UCSD-AML1 (cell line): ENCODE measurements around the gene MYO5A.
"Not testable (repeated sequence)": the region's sequence is repeated elsewhere in the genome, so short reads cannot be mapped to it uniquely, and the experiment has no call there.

ENCODE experiments used
- DNase-seq: peaks from one replicate; lab custom pipeline; 2025; ENCODE audit not compliant: unreplicated experiment; lab: John Stamatoyannopoulos, UW

MYO5A gene

DNA sequence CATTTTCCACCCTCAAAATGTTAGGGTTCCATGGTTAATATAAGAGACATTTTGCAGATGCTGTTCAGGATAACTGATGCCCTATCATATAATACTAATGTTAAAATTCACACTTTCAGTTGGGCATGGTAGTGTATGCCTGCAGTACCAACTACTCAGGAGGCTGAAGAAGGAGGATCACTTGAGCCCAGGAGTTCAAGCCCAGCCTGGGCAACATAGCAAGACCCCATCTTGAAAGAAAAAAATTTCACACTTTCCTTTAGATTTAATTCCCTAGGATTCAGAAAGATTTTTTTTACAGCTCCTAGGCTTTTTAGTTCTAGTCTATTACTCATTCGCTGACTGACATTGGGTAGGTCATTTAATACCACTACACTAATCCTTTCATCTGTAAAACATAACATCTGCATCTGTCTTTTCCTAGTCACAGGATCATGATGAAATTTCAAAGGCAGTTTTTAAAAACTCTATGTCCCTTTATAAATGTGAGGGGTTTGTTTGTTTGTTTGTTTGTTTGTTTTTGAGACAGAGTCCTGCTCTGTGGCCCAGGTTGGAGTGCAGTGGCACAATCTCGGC lies 103.7 kb downstream of the MYO5A start:
- no peak for DNase-seq

DNA sequence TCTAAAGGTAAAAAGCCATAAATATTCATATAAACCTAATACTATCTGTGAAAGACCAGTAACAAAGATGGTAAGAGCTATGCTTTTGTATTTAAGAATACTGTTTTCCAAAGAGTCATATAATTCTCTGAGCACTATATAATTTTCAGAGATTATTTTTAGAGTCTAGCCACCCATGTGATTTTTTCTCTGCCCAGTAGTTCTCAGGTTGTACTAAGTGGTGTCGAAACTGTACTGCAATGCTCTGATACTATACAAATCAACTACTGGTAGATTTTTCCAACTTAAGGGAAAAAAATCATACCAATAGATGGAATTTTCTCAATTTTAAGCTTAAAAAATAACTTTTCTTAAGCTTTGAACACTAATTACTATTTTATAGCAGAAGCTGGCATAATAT lies 104.8 kb downstream of the MYO5A start:
- DNase-seq, result no peak

DNA sequence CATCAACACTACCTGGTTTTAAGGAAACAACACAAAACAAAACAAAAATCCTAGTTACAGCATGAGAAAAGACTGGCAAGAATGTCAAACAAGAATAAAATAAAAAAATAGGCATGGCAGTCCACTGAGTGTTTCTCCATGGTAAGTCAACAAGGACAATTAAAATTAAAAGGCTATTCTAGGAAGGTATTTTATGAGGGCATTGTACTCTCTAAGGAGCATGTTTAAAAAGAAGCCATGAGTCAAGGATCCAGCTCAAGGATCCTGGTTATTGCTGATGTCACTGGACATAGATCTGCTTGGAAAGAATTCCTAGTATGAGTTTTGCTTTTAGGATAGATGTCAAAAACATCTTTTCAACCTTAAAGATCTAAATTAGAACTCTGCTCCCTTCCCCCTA lies 106.7 kb downstream of the MYO5A start:
- DNase-seq, result no peak

DNA sequence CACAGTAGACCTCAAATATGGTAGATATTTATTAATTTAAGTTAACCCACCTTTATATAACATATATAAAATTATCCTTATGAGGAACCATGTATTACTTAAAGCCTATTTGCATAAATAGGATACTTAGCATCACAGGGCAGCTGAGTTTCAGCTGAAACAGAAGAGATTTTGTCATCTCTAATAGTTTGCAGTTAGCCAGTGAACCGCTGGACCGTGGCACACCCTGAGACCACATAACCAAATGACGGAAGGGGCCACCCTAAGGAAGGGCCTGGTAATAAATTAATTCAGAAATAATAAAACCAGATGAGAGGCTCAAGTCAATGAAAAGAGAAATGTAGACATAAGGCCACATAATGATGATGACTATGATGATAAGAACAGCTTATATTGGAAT lies 107.7 kb downstream of the MYO5A start:
- no peak for DNase-seq

DNA sequence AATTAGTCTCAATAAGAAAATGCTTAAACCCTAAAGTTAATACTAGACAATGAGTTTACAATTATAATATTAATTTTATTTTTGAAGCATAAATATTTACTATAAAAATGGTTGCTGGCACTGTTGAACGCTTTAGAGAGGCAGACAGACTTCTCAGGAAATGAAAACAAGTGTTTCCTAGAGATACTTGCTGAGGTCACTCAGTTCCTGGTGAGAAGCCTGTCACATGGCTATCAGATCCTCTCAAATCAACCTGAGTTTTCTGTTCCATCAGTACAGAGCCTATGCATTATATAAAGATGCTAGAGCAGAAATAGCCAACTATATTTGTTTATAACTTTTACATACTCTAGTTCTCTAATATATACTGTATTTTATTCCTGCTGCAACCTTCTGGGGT lies 109.2 kb downstream of the MYO5A start:
- no peak for DNase-seq

DNA sequence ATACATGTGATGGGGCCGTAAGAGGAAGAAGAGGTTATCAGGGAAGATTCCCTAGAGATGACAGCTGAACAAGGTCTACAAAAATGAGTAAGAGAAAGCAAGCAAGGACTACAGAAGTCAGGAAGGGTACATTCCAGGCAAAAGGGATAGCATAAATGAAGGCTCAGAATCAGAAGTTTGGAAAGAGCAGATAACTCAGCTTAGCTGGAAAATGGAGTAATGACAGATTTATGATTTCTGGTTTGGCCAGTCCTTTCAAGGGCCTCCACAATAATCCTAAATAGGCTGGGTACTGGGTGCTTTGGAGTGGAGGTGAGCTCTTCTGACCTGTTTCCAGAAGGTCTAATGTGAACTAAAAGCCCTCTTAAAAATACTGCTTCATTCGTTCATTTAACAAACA lies 110.7 kb downstream of the MYO5A start:
- no peak for DNase-seq

DNA sequence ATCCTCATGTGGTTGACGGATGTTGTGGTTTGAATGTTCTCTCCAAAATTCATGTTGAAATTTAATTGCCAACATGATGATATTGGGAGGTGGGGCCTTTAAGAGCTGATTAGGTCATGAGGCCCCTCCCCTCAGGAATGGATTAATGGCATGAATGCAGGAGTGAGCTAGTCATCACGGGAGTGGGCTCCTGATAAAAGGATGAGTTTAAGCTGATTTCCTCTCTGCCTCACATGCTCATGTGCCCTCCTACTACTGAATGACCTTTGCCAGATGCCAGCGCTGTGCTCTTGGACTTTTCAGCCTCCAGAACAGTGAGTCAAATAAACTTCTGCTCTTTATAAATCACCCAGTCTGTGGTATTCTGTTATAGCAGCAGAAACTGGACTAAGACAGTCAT lies 111.2 kb downstream of the MYO5A start:
- no peak for DNase-seq

DNA sequence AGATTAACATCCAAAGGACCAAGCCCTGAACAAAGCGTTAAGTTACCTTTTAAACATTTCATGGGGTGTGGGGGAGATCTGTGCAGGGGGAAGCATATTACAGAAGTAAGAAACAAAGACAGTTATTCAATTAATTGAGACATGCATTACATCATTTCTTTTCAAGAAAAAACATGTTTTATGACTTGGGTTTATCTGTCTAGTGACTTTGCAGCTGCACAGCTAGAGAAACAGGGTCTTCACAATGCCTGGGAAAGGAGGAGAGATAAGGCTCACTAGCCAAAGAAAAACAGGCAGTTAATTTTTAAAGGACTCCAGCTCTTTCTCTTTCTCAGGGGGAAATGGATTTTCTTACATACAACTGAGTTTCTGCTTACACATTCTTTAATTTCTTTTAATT lies 112.1 kb downstream of the MYO5A start:
- DNase-seq, result not testable (repeated sequence)

DNA sequence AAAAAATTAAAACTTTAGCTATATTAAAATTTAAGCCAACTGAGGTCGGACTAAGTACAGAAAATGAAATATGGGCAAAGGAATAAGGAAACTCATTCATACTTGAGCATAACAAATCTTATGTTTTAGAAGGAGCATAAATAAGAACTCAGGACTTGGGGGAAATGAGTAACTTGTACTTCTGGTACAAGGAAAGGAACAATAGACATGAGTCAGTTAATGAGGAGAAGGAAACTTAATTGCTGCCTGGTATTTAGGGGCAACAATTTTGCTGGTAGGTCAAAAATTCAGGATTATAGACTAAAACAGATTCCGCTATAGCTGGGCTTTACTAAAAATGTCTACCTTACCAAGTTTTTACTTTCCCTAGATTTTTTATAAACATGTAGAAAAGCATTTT lies 113.1 kb downstream of the MYO5A start:
- no peak for DNase-seq

DNA sequence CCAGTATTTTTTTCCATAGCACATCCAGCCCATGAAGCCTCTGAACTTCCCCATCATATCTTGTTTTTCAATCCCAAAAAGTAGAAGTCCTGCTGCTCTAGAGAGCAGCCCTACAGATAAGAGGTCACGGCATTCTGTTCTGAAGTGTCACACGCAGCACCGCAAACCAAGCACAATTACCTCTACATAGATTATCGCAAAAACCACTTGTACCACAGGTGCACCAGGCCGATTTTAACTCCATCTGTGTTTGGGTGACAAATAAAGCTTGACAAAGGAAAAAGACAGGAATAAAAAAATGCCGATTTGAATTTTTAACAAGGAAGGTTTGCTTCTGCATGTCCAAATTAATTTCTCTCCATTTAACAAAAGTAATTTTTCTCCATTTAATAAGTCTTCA lies 113.7 kb downstream of the MYO5A start:
- no peak for DNase-seq

DNA sequence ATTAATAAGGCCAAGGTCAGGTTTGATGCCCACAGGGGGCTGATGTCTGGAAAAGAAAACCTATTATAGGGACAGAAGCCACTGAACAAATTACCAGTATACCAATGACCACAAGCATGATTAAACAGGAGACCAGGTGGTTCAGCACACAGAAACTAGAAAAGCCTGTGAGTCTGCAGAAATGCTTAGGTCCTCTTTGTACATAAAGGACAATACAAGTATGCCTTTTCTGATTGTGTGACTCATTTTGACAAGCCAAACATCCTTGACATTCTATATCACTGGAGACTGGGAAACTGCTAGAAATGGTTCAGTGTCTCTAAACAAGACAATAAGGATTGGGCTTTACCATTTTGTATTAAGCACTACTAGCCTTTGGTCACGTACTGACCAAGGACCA lies 119.9 kb downstream of the MYO5A start:
- no peak for DNase-seq

DNA sequence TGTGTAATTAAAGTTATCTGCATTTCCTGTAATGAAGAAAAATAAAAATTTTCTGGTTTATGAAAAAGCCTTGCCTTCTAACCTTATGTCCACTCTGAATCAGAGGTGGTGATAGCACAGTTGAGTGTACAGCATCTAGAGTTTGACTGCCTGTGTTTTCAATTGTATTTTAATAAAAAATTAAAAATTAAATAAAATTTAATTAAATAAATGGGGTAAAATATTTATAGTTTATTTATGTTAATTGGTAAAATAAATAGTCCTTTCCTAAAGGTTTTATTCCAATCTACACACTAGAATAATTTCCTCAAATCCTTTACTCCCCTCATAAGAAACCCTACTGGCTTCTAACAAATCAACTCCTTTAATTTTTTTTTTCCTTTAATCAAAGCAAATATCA lies 121.3 kb downstream of the MYO5A start:
- DNase-seq, result no peak

DNA sequence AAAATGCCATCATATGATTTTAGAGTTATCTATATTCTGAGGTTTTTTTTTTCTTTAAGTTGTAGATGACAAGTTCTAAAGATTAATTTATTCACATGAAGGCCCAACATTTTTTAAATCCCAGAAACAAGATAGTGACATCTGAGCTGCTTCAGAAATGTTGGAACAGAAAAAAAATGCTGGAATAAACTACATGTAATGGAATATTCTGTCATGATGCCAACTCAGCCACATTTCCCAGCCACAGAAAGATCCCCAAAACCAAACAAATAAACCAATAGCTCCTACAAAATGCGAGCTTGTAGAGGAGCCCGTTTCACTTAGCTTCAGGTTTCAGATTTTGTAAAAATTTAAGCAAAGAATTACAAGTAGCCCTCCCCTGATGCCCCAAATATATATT lies 122.1 kb downstream of the MYO5A start:
- DNase-seq, result no peak

DNA sequence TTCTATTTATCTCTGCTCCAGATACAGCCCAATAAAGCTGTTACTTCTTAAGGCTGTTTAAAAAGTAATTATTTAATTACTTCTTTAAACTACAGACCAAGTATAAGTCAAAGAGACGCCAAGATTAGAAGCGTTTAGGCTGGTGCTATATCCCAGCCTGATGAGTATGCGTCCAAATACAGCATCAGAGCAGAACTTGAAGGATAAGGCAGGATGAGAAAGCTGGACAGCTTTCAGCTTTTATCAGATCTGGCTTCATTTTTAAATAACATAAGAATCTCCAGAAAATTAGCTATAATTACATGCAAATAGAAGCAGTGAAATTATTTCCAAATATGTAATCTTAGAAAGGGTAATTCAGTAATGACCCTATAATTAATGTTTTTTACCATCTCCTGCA lies 122.8 kb downstream of the MYO5A start:
- DNase-seq, result no peak

DNA sequence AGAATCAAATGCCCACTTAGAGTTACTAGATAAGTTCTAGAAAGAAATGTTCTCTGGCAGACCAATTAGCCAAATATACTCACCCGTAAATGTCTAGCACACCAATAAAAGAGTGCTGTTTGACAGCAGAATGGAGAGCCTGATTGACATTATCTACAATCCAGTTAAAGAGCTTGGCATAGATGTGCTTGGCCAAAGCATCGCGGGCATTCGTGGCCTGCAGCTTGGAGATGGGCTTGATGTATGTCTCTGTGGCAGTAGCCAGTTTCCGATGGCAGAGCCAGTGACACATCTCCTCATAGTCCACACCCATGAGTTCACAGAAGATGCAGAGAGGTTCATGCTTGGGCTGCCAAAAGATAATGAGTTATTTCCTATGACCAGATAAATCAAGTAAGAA lies 131.6 kb downstream of the MYO5A start:
- no peak for DNase-seq

DNA sequence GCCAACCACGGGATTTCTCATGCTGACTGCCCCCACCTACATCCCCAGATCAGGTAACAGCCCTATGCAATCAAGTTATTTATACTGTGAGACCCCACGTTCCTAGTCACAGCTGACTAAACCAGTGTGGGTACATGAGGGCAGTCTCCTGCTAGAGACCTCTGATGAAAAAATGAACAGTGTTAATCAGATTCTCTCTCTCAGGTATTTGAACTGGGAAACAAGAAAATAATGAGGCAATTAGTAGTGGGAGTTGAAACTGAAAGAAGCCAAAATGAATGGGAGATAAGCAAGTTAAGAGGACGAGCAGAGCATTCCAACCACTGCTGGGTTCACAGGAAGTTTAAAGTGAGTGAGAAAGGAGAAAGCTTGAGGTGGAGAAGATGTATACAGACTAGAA lies 134.6 kb downstream of the MYO5A start:
- no peak for DNase-seq

DNA sequence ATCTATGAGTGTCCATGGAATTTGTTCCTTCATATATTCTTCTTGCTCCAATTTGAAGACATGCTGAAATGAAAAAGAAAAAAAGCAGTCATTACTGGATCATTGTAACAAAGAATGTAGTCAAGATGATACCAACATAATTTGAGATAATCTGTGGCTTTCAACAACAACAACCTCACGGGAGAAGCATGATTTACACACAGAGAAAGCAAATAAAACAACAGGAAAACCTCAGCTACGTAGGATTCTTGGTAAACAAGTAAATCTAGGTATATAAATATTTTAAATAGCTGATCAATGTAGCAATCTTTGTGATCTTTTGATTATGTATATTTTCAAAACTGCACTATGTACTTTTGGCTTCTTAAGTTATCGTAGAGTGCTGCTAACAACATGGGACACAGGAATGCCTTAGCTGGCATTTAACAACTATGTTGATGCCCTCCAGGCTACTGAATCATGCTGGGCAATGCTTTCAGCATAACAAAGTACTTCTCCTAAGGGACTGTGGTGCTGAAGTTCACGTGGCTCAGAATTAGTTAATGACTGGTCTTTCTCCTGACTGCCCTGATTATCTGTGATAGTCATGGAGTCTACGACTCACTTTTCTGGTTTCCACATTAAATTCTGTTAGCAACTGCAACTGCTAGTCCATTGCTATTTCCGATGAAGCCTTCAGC lies 136.5 kb downstream of the MYO5A start:
- DNase-seq, result no peak

DNA sequence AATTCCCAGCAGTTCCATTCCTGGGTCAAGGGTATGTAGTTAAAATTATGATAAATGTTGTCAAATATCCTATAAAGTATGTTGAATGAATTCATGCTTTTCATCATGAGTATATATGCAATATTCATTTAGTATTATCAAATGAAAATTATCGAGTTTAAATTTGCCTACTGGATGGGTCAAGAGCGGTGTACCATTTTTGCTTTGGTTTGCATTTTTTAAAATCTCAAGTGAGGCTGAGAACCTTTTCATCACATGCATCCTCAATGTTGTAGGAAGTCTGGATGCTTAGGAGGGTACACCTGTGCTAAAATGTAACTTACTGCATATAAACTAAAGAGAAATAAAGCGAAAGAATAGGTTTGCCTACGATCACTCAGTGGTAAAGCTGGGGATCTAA lies 137.6 kb downstream of the MYO5A start:
- no peak for DNase-seq

DNA sequence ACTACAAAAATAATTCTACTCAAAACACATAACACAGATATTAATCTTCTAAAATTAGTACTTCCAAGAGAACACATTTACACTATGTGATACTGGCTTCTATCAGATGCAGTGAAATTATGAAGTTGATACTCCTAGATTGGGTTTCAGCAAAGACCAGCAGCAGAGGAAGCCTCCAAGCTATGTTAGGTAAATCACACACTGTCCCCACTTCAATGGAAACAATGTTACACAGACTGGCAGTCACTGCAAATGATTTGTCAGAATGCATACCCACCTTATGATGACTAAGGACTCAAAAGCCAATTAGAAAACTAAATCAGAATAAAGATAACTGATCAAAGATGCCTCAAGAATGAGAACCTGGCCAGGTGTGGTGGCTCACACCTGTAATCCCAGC lies 143.0 kb downstream of the MYO5A start:
- DNase-seq, result no peak

DNA sequence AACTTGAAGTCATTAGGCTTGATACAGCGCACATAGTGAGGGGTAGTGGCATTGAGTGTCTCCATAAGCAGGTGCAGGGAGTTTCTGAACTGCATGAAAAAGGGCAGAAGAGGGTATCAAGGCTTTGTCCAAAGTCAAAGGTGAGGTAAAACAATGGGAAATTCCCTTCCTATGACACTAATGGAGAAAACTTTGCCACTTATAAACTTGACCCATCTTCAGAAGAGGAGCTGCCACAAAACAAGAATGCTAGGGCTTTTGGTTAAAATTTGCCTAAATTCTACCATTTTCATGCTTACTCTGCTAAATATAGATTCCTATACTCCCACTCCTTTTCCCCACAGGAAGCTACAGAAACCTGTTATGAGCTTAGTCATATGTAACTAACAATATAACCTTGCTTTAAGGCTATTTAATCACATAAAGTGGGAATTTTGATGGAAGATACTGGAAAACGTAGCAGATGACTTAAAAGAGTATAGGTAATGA lies 145.5 kb downstream of the MYO5A start:
- DNase-seq, result no peak

DNA sequence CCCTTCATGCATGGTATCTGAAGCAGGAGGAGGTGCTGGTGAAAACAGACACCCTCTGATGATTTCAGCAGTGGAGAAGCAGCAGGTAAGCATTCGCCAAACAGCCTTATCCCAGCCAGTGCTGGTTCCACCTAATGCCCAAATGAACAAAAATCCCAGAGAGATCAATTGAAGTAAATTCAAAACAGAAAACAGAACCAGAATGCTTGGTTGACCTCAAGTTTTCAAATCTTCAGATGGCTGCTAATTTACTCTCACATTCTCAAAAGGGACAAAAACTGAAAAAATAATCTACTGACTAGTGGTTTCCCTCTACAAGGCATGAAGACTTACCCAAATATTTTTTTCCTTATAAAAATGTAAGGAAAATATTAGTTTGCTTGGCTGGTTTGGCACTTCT lies 146.0 kb downstream of the MYO5A start:
- DNase-seq, result no peak

DNA sequence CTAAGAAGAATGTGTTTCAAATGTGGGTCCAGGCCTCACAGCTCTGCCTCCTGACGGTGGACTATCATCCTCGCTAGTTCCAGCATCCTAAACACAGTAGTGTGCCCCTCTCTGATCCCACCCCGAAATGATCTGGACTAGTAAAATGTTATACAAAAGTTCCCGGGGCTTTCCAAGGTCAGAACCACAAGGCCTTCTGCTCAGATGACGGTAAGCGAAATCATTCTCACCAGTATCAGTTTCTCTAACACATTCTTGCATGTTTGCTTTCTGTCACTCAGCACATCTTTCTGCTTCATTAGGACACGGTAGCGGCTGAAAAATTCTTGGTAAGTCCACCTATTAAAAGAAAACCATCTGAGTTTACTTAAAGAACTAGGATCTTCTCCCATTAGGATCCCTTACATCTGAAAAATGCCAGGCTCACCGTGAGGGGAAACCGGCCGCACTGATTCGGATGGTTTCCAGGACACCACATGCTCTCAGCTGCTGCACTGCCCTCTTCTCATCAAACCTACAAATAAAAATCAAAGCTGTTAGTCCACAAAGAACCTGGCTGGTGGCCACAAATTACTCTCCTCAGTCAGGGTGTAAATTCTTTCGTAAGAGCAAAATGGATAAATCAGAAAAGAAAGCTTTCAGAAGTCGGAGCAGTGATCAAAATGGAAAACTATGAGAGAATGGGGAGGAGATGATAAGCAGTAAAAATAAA lies 149.1 kb downstream of the MYO5A start:
- DNase-seq, result no peak
